ENCODE results near the gene KDM6A. TPM values are rescaled to one million over a fixed set of nuclear protein-coding genes. Genes with fewer than 3 reads are reported as not detected.

KDM6A gene
- polyA plus RNA-seq, 1 experiment, result 9.9 TPM

GRCh38 chrX:44876086-44876485 is 3.1 kb downstream of the KDM6A start:
- no peaks in the 10 kb centered on the region for H3K27me3 ChIP-seq (ENCODE audit: control insufficient read depth, insufficient read depth, low read length)
- ChIA-PET POLR2A (no interaction called here), CTCF (interaction anchor here (0.6 to 1.0 kb wide), 2 partner anchors 194 to 311 kb away, joined by 3 read pairs; no protein-coding TSS in a partner anchor)
- DNase-seq (ENCODE audit: low read depth, low spot score), result no peak
- no peak for TF ChIP-seq CTCF (IDR thresholded peaks at IDR 0.05; ENCODE audit: low read depth, low read length)
- peak overlapping the region; percentile 71 for H3K4me3 ChIP-seq (ENCODE audit: low read depth, low read length)
- H3K27ac ChIP-seq (ENCODE audit: low read depth, low read length), result no peak overlapping the region
- H3K9me3 ChIP-seq (ENCODE audit: control insufficient read depth, insufficient read depth, low read length), result no peaks in the 10 kb centered on the region

GRCh38 chrX:44876767-44877166 is 3.8 kb downstream of the KDM6A start:
- Histone ChIP-seq H3K4me3 (ENCODE audit: low read depth, low read length) (no peak overlapping the region), H3K27me3 (ENCODE audit: control insufficient read depth, insufficient read depth, low read length) (no peaks in the 10 kb centered on the region), H3K27ac (ENCODE audit: low read depth, low read length) (no peak overlapping the region), H3K9me3 (ENCODE audit: control insufficient read depth, insufficient read depth, low read length) (no peaks in the 10 kb centered on the region)
- TF ChIP-seq CTCF (IDR thresholded peaks at IDR 0.05; ENCODE audit: low read depth, low read length), result no peak
- POLR2A ChIA-PET, result no interaction called here
- CTCF ChIA-PET, result interaction anchor here (0.6 to 1.0 kb wide), 2 partner anchors 193 to 310 kb away, joined by 3 read pairs; no protein-coding TSS in a partner anchor
- no peak for DNase-seq (ENCODE audit: low read depth, low spot score)

- CTCF ChIA-PET, result interaction anchor here (0.6 kb wide), 1 partner anchor 19 kb away, joined by 4 read pairs; no protein-coding TSS in a partner anchor
- Histone ChIP-seq H3K4me3 (ENCODE audit: low read depth, low read length) (no peak overlapping the region), H3K9me3 (ENCODE audit: control insufficient read depth, insufficient read depth, low read length) (no peaks in the 10 kb centered on the region), H3K27me3 (ENCODE audit: control insufficient read depth, insufficient read depth, low read length) (no peaks in the 10 kb centered on the region), H3K27ac (ENCODE audit: low read depth, low read length) (no peak overlapping the region)
- POLR2A ChIA-PET, result no interaction called here
- no peak for TF ChIP-seq CTCF (IDR thresholded peaks at IDR 0.05; ENCODE audit: low read depth, low read length)
- no peak for DNase-seq (ENCODE audit: low read depth, low spot score)
Measured at GRCh38 chrX:44878780-44879179, 5.8 kb downstream of the KDM6A start.

- ChIA-PET CTCF (no interaction called here), POLR2A (no interaction called here)
- H3K9me3 ChIP-seq (ENCODE audit: control insufficient read depth, insufficient read depth, low read length), result no peaks in the 10 kb centered on the region
- H3K27ac ChIP-seq (ENCODE audit: low read depth, low read length), result no peak overlapping the region
- no peak for TF ChIP-seq CTCF (IDR thresholded peaks at IDR 0.05; ENCODE audit: low read depth, low read length)
- no peak overlapping the region for H3K4me3 ChIP-seq (ENCODE audit: low read depth, low read length)
- no peak for DNase-seq (ENCODE audit: low read depth, low spot score)
- no peaks in the 10 kb centered on the region for H3K27me3 ChIP-seq (ENCODE audit: control insufficient read depth, insufficient read depth, low read length)
Measured at GRCh38 chrX:44881549-44881948, 8.6 kb downstream of the KDM6A start.

GRCh38 chrX:44882635-44883034 is 9.6 kb downstream of the KDM6A start:
- no peak overlapping the region for H3K27ac ChIP-seq (ENCODE audit: low read depth, low read length)
- H3K9me3 ChIP-seq (ENCODE audit: control insufficient read depth, insufficient read depth, low read length), result no peaks in the 10 kb centered on the region
- H3K4me3 ChIP-seq (ENCODE audit: low read depth, low read length), result no peak overlapping the region
- DNase-seq (ENCODE audit: low read depth, low spot score), result no peak
- ChIA-PET CTCF (no interaction called here), POLR2A (no interaction called here)
- no peaks in the 10 kb centered on the region for H3K27me3 ChIP-seq (ENCODE audit: control insufficient read depth, insufficient read depth, low read length)
- TF ChIP-seq CTCF (IDR thresholded peaks at IDR 0.05; ENCODE audit: low read depth, low read length), result no peak
